ENCODE measurements around the gene EYA4. TPM values are rescaled to one million over a fixed set of nuclear protein-coding genes. Genes with fewer than 3 reads are reported as not detected.

The EYA4 gene
- total RNA-seq, 4 donors from 2014 or later, result 1.4 to 3.1 (median 1.6) TPM

DNA sequence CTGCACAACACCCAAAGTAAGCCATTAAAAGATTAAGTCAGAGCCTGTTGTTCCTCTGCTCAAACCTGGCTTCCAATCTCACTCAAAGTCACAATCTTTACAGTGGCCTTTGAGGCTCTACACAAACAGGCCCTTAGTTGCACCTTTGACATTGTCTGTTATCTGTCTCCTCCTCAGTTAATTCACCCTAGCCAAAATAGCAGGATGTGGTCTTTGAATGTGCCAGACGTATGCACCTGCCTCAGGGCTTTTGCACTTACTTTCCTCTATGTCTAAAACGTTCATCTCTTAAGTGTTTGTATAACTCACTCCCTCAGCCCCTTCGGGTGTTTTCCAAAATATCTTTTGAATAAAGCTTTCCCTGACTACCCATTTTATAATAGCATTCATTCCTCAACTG, 107.7 kb downstream of the EYA4 start:
- Histone ChIP-seq H3K36me3 (no peaks in the 10 kb centered on the region), H3K27ac (no peak overlapping the region), H3K4me1 (no peaks in the 10 kb centered on the region), H3K27me3 (no peaks in the 10 kb centered on the region), H3K9me3 (no peaks in the 10 kb centered on the region), H3K4me3 (no peak overlapping the region)
- no peak for ATAC-seq
- TF ChIP-seq POLR2AphosphoS5 (IDR thresholded peaks at IDR 0.05) (no peak), EP300 (IDR thresholded peaks at IDR 0.05) (no peak), POLR2A (IDR thresholded peaks at IDR 0.05) (no peak)
- TF ChIP-seq, protein P1, sequence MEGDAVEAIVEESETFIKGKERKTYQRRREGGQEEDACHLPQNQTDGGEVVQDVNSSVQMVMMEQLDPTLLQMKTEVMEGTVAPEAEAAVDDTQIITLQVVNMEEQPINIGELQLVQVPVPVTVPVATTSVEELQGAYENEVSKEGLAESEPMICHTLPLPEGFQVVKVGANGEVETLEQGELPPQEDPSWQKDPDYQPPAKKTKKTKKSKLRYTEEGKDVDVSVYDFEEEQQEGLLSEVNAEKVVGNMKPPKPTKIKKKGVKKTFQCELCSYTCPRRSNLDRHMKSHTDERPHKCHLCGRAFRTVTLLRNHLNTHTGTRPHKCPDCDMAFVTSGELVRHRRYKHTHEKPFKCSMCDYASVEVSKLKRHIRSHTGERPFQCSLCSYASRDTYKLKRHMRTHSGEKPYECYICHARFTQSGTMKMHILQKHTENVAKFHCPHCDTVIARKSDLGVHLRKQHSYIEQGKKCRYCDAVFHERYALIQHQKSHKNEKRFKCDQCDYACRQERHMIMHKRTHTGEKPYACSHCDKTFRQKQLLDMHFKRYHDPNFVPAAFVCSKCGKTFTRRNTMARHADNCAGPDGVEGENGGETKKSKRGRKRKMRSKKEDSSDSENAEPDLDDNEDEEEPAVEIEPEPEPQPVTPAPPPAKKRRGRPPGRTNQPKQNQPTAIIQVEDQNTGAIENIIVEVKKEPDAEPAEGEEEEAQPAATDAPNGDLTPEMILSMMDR (IDR thresholded peaks at IDR 0.05), result no peak
- 64 to 70% methylated on average over 3 of the region's 3 CpGs for WGBS, 2 donors (ENCODE audit: low coverage in 1 of 2)

DNA sequence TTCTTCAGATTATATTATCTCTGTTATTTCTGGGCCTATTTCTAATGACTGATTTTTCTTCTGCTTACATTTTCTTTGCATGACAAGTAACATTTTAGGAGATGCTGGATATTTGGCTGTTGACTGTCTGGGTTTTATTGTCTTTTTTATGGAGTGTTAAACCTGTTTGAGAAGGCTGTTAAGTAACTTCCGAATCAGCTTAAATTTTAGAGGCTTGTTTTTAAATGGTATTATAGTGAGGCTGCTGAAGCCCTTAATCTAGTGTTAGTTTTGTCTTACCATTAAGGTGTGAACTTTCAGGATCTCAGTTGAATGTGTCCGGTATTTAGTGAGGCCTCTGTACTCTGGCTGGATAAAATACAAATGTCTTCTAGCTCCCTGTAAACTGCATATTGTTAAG, 109.8 kb downstream of the EYA4 start:
- Histone ChIP-seq H3K27ac (no peak overlapping the region), H3K27me3 (no peaks in the 10 kb centered on the region), H3K36me3 (no peaks in the 10 kb centered on the region), H3K4me3 (no peak overlapping the region), H3K9me3 (no peaks in the 10 kb centered on the region), H3K4me1 (no peaks in the 10 kb centered on the region)
- 83 to 100% methylated on average over 2 of the region's 2 CpGs for WGBS, 2 donors (ENCODE audit: low coverage in 1 of 2)
- ATAC-seq, result no peak
- TF ChIP-seq POLR2AphosphoS5 (IDR thresholded peaks at IDR 0.05) (no peak), EP300 (IDR thresholded peaks at IDR 0.05) (no peak), POLR2A (IDR thresholded peaks at IDR 0.05) (no peak)
- TF ChIP-seq, protein P1 (IDR thresholded peaks at IDR 0.05), result no peak

DNA sequence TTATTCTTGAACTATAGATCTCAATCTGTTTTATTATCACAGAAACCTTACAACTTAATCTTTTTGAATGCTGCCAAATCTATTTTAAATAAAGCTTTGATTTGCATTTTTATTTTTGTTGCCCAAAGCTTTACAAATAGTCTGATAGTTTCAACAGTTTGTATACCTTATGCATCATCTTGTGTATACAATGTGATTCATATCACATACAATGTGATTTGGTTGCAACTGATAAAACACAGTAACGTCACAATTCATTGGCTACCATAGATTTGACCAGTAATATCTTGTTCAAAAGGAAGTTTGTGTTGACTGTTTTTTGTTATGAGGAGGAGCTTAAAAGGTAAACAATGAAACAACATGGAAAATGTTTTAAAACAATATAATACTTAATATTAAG, 110.9 kb downstream of the EYA4 start:
- Histone ChIP-seq H3K4me1 (no peaks in the 10 kb centered on the region), H3K9me3 (no peaks in the 10 kb centered on the region), H3K27me3 (no peaks in the 10 kb centered on the region), H3K4me3 (no peak overlapping the region), H3K36me3 (no peaks in the 10 kb centered on the region), H3K27ac (no peak overlapping the region)
- TF ChIP-seq POLR2AphosphoS5 (IDR thresholded peaks at IDR 0.05) (no peak), EP300 (IDR thresholded peaks at IDR 0.05) (no peak), POLR2A (IDR thresholded peaks at IDR 0.05) (no peak)
- TF ChIP-seq, protein P1 (IDR thresholded peaks at IDR 0.05), result no peak
- 69% methylated on average over 1 of the region's 1 CpG for WGBS, 2 donors (ENCODE audit: low coverage in 1 of 2)
- ATAC-seq, result no peak

DNA sequence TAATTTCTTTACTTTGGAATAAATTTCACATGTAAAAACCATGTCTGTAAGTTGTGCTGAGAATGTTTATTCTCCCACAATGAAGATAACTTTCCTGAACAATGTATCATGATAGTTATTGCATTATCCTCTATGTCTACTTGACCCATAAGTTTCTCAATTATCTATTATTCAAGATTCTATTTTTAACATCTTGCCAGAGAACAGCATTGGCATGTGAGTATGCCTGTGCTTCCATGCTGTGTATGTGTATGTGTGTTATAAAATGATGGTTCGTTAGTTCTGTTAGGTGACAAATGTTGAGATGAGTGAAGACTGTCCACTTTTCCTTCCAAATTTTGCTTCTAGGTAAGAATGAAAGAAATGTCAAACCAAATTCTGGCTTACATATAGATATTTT, 111.9 kb downstream of the EYA4 start:
- TF ChIP-seq EP300 (IDR thresholded peaks at IDR 0.05) (no peak), POLR2A (IDR thresholded peaks at IDR 0.05) (no peak), POLR2AphosphoS5 (IDR thresholded peaks at IDR 0.05) (no peak)
- TF ChIP-seq, protein P1 (IDR thresholded peaks at IDR 0.05), result no peak
- Histone ChIP-seq H3K27me3 (no peaks in the 10 kb centered on the region), H3K4me1 (no peaks in the 10 kb centered on the region), H3K9me3 (no peaks in the 10 kb centered on the region), H3K4me3 (no peak overlapping the region), H3K36me3 (no peaks in the 10 kb centered on the region), H3K27ac (no peak overlapping the region)
- 21 to 89% methylated on average over 1 of the region's 1 CpG for WGBS, 2 donors (ENCODE audit: low coverage in 1 of 2)
- no peak for ATAC-seq

DNA sequence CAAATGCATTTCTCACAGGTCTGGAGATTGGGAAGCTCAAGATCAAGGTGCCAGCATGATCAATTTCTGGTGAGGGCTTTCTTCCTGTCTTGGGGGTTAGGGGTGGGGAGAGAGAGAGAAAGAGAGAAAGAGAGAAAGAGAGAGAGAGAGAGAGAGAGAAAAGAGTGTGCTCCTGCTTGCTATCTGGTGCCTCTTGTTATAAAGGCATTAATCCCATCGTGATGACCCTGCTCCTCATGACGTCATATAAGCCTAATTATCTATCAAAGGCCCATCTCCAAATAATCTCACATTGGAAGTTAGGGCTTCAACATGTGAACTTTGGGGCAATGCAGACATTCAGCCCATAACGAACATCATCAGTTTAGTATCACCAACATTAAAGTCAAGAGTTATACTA, 114.8 kb downstream of the EYA4 start:
- 62 to 78% methylated on average over 3 of the region's 3 CpGs for WGBS, 2 donors (ENCODE audit: low coverage in 1 of 2)
- Histone ChIP-seq H3K4me1 (no peaks in the 10 kb centered on the region), H3K27me3 (no peaks in the 10 kb centered on the region), H3K36me3 (no peaks in the 10 kb centered on the region), H3K9me3 (no peaks in the 10 kb centered on the region), H3K4me3 (no peak overlapping the region), H3K27ac (no peak overlapping the region)
- TF ChIP-seq POLR2A (IDR thresholded peaks at IDR 0.05) (no peak), POLR2AphosphoS5 (IDR thresholded peaks at IDR 0.05) (no peak), EP300 (IDR thresholded peaks at IDR 0.05) (no peak)
- TF ChIP-seq, protein P1 (IDR thresholded peaks at IDR 0.05), result no peak
- ATAC-seq, result no peak
